Subcutaneous abdominal adipose tissue (tissue), 5 donors: ENCODE results near the gene COX5A.

Experiments used
- H3K27ac ChIP-seq: one replicate; pipeline ENCODE4 v1.7.0; 2013; ENCODE audit warnings: low read depth, mild to moderate bottlenecking, inconsistent platforms, low read length, moderate library complexity
- H3K27me3 ChIP-seq, 5 donors: one replicate each; pipeline ENCODE4 v1.7.0; 2013; ENCODE audit warnings: low read length in 5 of 5, inconsistent platforms in 1 of 5; ENCODE audit not compliant: control insufficient read depth in 5 of 5, insufficient read depth in 4 of 5
- H3K36me3 ChIP-seq, 5 donors: one replicate each; pipeline ENCODE4 v1.7.0; 2013; ENCODE audit warnings: low read length in 5 of 5; ENCODE audit not compliant: control insufficient read depth in 5 of 5, insufficient read depth in 5 of 5
- H3K4me1 ChIP-seq, 5 donors: one replicate each; pipeline ENCODE4 v1.7.0; 2013; ENCODE audit warnings: low read length in 5 of 5, mild to moderate bottlenecking in 3 of 5, moderate library complexity in 1 of 5; ENCODE audit not compliant: control insufficient read depth in 5 of 5, insufficient read depth in 5 of 5
- H3K4me3 ChIP-seq, 5 donors: one replicate each; pipeline ENCODE4 v1.7.0; 2013; ENCODE audit warnings: low read length in 5 of 5, low read depth in 1 of 5
- H3K9ac ChIP-seq, 5 donors: one replicate each; pipeline ENCODE4 v1.7.0; 2013; ENCODE audit warnings: low read length in 5 of 5, mild to moderate bottlenecking in 4 of 5, moderate library complexity in 3 of 5
- H3K9me3 ChIP-seq, 5 donors: one replicate each; pipeline ENCODE4 v1.7.0; 2013; ENCODE audit warnings: low read length in 5 of 5; ENCODE audit not compliant: control insufficient read depth in 5 of 5
- donor health status: healthy.
- donor health status: healthy.
- donor health status: healthy.
- donor health status: healthy.
- donor health status: healthy.

Gene COX5A

DNA sequence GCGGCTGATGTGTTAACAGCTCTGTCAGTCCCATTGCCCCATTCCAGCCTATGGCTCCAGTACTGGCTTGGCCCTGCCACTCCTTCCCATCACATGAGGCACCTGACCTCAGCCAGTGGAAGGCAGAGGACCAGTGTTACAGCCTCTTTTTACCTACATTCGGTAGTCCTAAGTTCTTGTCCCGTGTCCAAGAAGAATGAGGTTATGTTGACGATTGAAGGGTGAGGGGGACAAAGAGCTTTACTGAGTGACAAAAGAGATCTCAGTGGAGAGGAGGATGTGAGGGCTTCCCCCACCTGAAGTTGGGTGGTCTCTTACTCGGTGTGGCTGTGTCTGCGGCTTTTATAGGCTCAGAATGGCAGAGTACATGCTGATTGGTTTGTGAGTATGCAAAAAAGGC is 55.3 kb downstream of the COX5A start:
- Histone ChIP-seq H3K4me3 (no peak overlapping the region), H3K9ac (no peak overlapping the region), H3K27me3 (no peaks in the 10 kb centered on the region), H3K36me3 (no peaks in the 10 kb centered on the region), H3K27ac (no peak overlapping the region), H3K4me1 (peaks cover 0 to 15% (median 9%) of the 10 kb centered on the region in 5 donors), H3K9me3 (no peaks in the 10 kb centered on the region)

DNA sequence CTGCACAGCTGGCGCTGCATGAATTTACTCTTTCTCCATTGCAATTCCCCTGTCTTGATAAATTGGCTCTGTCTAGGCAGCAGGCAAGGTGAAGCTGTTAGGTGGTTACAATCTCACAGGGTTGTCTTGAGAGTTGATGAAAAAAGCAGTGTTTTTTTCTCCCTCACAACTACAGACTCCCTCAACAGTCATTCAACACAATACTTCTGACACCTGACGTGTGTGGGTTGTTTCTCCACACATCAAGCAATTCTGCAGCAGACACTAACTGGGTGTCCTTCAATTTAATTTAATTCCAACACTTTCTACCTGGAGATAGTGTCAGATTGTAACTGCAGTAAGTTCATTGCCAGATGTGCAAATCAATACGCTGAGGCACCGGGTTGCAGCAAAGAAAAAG is 59.6 kb downstream of the COX5A start:
- Histone ChIP-seq H3K27me3 (no peaks in the 10 kb centered on the region), H3K4me3 (no peak overlapping the region), H3K4me1 (peaks cover 3 to 6% (median 5%) of the 10 kb centered on the region in 5 donors), H3K27ac (no peak overlapping the region), H3K36me3 (no peaks in the 10 kb centered on the region), H3K9me3 (no peaks in the 10 kb centered on the region), H3K9ac (no peak overlapping the region)

DNA sequence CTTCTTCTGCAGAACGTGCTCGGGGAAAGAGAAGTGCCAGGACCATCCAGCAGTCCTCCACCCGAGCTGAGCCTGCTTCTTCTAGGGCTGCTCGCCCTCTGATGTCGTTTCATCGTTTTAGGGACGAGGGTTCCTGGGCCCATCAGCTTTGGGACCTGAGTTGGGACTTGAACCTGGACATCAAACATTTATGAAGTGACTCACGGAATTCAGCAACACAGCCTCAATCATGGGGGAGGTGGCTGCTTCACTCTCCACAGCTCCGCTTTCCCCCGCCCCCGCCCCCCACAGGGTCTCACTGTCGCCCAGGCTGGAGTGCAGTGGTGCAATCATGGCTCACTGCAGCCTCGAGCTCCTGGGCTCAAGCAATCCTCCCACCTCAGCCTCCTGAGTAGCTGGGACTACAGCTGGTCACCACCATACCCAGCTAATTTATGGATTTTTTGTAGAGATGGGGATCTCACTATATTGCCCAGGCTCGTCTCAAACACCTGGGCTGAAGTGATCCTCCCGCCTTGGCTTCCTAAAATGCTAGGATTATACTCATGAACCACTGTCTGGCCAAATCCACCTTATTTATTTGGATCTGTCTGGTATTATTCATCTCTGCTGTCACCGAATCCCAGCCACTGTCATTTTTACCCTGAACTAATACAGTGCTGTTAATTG is 64.0 kb downstream of the COX5A start:
- H3K27ac ChIP-seq: peak overlapping the region; percentile 62
- peak overlapping the region in 4 of 5 donors; percentile 69 to 95 (median 72) for H3K9ac ChIP-seq
- peaks cover 10 to 45% (median 39%) of the 10 kb centered on the region in 5 donors for H3K4me1 ChIP-seq
- H3K27me3 ChIP-seq: no peaks in the 10 kb centered on the region
- no peaks in the 10 kb centered on the region for H3K9me3 ChIP-seq
- H3K36me3 ChIP-seq: no peaks in the 10 kb centered on the region
- peak overlapping the region; percentile 81 to 94 (median 94) for H3K4me3 ChIP-seq

DNA sequence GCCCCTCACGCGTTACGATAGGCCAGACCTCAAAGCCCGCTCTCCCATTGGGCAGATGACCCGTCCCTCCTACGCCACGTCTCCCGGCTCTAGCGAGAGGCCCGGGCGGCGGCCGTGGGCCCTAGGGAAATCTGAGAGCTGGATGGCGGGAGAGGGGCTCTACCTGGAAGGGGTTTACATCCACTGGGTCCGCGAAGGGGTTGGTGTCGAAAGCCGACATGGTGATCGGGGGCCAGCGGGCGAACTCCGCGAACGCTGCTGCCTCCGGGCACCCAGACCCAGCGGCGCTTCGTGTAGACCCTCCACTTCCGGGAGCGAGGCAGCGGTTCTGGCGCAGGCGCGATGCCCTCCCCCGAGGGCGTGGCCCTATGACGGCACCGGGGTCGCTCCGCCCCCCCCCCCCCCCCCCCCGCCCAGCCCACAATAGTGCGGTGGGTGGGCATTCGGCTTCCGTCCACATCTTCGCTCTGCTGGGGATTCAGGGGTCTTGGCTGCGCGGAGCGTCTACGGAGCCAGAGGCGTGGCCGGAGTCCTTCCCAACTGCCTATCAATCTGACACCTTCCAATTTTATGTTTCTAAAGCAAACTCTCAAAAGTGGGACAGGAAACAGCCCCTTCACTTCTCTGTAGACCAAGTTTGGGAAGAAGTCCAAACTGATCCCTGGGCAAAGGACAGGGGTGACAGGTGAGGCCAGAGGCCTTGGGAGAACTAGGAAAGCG is 64.7 kb downstream of the COX5A start, which contains the start of gene SCAMP2:
SCAMP2 (minus strand) TSS at position 330 of the 720 bp plus-strand sequence; CDS start at position 220, 110 bp downstream.
- Histone ChIP-seq H3K27me3 (no peaks in the 10 kb centered on the region), H3K4me1 (peaks cover 10 to 52% (median 46%) of the 10 kb centered on the region in 5 donors), H3K9ac (peak within 1 kb of the TSS; percentile 59 to 95 (median 91)), H3K9me3 (no peaks in the 10 kb centered on the region), H3K4me3 (peak within 1 kb of the TSS; percentile 90 to 95 (median 94)), H3K36me3 (no peaks in the 10 kb centered on the region), H3K27ac (peak within 1 kb of the TSS; percentile 85)

DNA sequence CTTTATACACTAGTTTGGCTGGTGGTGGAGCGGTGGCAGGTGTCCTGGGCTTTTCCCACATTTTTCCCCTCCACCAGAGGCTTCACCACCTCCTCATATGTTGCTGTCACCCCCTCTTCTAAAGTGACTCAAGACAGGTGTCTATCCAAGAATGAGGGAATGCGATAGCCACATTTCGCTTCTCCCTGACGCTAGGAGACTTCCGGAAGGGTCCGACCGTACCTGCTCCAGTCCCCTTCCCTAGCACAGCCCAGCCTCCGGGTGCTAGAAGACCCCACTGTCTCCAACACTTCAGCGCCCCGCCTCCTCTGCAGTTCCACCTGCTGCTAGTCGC is 65.2 kb downstream of the COX5A start:
- peak overlapping the region; percentile 90 to 95 (median 94) for H3K4me3 ChIP-seq
- no peaks in the 10 kb centered on the region for H3K9me3 ChIP-seq
- peaks cover 12 to 57% (median 51%) of the 10 kb centered on the region in 5 donors for H3K4me1 ChIP-seq
- H3K27ac ChIP-seq: peak overlapping the region; percentile 85
- no peaks in the 10 kb centered on the region for H3K36me3 ChIP-seq
- no peaks in the 10 kb centered on the region for H3K27me3 ChIP-seq
- H3K9ac ChIP-seq: peak overlapping the region; percentile 59 to 95 (median 91)

DNA sequence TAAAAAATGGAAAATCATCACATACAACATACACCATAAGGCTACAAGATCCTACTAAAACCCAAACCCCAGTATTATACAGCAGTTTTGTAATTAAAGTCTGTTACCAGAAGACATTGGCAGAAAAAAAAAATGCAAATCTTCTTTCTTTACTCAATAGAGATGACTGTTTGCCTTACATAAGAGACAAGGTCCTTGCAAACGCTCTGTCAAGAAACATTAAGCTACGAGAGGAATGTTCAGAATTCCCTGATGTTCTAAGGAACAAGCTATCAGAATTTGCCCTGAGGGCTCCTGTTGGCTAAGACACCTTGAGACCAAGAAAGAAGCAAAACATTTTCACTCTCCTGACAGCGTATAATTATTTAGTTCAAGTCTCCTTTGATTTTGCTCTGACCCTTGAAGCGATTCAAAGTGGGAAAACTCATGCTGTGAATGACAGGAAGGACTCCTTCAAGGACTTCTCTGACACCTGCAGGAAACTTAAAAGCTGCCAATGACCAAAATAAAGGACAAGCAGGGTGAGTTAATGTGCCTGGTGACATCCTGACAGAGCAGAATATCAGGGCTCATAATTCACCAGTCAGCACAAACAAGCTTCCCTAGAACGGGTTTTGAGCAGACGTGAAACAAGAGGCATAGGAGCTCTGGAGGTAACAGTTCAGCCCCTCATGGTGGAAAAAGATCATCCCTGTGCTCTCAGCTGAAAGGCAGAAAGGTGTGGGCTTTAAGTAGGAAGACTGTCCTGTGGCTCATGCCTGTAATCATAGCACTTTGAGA is 67.2 kb downstream of the COX5A start:
- H3K27me3 ChIP-seq: no peaks in the 10 kb centered on the region
- peaks cover 12 to 75% (median 66%) of the 10 kb centered on the region in 5 donors for H3K4me1 ChIP-seq
- H3K4me3 ChIP-seq: peak overlapping the region in 2 of 5 donors; percentile 5 to 44
- H3K9ac ChIP-seq: peak overlapping the region; percentile 4 to 62 (median 17)
- no peaks in the 10 kb centered on the region for H3K9me3 ChIP-seq
- H3K36me3 ChIP-seq: peaks cover 0 to 7% (median 0%) of the 10 kb centered on the region in 5 donors
- peak overlapping the region; percentile 51 for H3K27ac ChIP-seq
